ENCODE measurements around the gene TMEM151B.
"Not testable (repeated sequence)": the region's sequence is repeated elsewhere in the genome, so short reads cannot be mapped to it uniquely, and the experiment has no call there.

Gene TMEM151B

DNA sequence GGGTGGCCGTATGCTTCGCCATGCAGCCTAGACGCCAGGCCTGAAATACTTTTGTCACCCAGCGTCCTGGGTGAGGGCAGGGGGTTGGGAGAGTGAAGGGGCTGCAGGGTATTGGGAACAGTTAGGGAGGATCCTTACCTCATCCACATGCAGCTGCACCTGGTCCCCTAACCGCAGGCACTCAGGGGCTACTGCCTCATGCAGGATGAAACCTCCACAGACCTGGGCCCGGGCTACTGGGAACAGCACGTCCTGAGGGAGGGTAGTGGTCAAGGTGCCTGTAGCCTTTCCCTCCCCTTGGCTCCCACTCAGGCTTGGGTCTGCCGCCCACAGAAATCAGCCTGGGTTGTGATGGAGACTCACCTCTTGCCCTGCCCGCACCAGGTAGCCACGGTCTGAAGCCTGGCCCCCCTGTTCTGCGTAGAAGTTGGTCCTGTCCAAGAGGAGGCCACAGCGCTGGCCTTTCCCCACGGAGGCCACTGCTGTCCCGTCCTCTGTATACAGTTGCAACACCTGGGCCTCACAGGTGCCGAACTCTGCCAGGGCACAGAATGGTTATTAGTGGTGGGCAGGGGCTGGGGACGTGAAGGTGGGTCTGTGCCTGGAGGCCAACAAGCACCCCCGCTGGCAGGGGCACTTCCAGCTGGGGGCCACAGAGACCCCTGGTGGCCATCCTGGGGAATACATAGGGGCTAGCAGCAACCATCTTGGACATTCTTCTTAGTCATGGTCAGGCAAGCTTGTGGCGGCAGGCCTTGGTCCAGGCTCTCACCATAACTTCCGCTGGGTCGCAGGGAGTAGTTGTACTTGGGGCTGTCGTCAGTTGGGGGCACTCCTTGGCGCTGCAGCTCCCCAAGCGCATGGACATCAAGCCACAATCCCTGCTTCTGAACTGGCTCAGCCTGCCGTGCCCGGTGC is 34.3 kb downstream of the TMEM151B start:
- peak; percentile 23 for DNase-seq (ENCODE audit: low read depth)

DNA sequence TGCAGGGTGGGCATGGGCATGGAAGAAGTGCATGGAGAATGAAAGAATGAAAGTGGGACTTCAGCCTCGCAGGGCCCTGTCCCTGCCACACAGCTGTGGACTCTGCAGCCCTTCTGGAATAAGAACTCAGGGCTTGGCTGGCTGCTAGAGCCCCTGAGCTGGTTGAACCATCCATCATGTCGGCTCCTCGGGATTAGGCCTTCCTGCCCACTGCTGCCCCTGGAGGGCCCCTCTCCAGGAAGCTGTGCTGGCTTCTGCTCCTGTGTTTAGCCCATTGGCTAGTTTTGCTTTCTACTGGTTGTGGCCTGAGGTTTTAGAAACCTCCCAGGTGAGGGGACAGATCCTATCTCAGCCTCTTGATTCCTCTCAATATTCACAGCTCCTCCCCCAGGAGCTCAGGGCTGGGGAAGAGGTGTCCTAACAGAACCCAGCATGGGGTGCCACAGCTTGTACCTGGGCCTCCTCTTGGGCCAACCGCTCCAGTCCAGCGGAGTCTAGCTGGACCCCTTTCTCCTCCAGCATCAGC is 35.0 kb downstream of the TMEM151B start:
- no peak for DNase-seq (ENCODE audit: low read depth)

DNA sequence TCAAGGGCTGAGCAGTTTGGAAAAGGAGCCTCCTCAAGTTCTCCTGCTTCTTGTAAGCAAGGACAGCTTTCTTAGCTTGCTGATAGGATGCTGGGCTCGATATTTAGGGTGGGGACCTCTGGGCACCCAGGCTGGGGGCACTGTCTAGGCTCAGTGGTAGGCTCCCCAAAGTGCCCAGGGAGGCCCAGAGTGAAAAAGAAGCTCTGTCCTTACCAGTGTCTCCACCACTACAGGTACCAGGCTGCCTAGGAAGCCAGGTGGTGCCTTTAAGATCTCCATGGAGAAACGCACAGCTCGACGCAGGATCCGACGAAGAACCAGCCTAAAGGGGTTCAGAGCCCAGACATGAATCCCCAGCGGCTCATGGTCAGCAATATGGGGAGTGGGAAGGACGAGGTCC is 36.5 kb downstream of the TMEM151B start:
- DNase-seq (ENCODE audit: low read depth): no peak

DNA sequence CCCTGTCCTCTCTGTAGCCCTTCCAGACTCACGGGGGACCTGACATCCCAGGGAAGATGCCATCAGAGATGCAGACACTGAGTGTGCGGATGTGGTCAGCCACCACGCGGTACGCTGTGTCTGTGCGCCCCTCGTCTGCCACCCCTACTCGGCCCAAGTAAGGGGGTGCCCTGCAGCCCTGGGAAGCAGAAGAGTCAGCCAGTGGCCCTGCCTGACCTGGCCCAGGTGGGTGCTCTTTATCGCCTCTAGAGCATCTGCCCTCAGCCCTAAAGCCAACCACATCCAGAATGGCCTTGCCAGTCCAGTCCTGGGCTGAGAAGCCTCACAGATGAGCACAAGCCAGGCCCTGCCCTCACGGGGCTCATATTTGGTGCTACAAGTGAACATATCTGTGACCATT is 37.0 kb downstream of the TMEM151B start:
- DNase-seq (ENCODE audit: low read depth): no peak

DNA sequence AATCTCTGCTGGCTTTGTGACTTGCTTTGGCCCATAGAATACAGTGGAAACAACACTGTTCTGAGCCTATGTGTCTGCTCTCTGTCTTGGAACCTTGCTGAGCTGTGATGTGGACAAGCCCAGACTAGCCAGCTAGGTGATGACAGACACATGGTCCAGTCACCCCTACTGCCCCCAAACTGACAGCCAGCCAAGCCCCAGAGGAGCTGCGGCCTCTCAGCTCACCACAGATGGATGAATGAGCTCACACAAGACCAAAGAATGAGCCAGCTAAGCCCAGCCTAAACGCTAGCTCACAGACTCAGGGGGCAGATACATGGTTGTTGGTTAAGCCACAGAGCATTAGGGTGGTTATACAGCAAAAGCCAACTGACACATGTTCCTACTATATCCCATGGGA is 38.8 kb downstream of the TMEM151B start:
- DNase-seq (ENCODE audit: low read depth): no peak

DNA sequence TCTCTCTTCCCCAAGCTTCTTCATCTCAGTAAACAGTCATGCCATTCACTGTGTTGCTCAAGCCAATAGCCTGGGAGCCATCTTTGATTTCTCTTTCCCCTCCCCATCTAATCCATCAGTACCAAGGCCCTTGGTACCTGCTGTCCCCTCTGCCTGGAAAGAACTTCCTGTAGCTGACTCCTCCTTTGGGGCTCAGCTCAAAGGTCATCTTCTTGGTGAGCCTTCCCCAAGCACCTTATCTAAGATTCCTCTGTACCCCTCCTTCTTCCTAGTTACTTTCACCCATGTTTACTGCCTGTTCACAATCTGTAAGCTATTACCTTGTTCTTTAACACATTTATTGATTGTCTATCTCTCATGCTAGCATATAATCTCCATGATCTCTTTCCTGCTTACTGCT is 39.4 kb downstream of the TMEM151B start:
- no peak for DNase-seq (ENCODE audit: low read depth)

DNA sequence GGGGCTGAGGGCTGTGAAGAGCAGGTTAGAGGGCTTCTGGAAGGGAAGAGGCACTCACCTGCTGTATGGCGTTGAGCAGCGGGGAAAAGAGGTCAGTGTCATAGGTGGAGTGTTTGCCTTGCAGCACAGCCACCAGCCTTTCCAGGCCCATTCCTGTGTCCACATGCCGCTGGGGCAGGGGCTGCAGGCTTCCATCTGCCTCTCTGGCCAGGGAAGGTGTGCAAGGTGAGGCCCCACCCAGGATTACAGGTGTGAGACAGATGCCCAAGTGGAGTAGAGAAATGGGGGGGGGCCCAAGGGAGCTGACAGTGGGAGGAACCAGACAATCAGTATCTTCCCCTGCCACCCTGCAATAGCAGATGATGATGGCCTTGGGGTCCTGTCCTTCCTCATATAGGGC is 40.0 kb downstream of the TMEM151B start:
- DNase-seq (ENCODE audit: low read depth): no peak

DNA sequence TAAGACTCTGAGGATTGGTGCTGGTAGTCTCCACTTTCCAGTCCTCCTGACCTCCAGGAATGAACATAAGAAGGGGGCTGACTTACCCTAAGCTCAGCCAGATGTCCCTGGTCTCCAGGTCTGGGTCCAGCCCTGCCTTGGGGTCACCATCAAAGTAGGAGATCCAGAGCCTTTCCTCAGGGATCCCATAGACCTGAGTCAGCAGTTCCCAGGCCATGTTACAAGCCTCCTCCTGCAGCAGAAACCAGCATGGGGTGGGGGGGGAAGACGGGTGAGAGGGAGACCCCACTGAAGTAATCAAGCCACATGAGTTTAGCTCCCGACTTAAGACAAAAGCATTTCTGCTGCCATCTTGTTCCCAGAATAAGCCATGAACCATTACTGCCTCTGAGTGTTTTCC is 41.1 kb downstream of the TMEM151B start:
- DNase-seq (ENCODE audit: low read depth): no peak

DNA sequence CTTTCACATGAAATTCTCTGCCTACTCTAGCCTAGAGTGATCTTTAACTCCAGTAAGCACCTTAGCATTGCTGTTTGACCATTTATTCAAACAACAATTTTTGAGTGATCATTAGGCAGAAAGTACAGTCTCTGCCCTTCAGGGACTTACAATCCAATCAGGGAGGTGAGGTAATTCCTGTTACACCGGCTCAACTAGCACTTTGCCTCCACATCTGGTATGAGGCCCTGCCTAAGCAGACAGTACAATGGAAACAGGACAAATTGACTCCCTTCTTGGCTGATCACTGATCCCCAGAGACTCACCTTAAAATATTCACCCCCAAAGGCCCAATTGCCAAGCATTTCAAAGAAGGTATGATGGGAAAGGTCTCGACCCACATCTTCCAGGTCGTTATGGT is 41.5 kb downstream of the TMEM151B start:
- DNase-seq (ENCODE audit: low read depth): no peak

DNA sequence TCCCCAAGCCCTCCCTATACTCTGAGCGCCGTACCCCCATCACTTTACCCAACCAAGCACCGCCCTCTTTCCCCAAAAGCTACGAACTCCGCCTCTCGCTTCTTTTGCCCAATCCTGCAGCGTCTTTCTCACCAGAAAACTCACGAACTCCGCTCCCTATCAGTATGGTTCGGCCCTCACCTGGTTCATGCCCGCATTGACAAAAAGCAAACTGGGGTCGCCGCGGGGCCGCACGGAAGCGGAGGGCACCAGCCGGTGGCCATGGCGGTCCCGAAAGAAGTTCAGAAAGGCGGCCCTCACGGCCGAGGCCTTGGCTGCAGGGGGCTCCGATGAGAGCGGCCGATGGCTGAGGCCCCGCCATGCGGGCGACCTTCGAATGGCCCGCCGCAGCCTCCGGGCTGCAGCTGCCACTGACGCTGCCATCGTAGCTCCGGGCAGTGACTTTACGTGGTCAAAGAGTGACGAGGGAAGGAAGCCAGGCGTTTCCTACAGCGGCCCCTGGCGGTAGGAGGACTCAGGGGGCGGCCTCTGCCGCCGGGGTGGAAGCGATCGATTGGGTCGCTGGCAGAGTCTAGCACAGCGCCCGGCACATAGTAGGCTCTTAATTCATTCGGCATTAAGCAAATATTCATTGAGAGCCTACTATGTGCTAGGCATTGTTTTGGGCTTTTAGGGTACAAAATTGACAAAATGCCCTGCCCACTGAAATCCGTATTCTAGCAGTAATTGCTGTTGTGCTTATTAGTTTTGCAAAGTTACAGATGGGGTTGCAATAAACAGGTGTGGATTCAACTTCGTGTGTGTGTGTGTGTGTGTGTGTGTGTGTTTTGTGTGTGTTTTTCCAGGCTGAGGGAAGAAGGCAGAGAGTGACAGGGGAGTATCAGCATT is 42.9 kb downstream of the TMEM151B start, which contains the start of gene AARS2:
TSS of gene AARS2 (minus strand) at position 447 of the 888 bp plus-strand sequence. CDS start at position 423, 24 bp downstream.
- DNase-seq (ENCODE audit: low read depth): peak; percentile 88

DNA sequence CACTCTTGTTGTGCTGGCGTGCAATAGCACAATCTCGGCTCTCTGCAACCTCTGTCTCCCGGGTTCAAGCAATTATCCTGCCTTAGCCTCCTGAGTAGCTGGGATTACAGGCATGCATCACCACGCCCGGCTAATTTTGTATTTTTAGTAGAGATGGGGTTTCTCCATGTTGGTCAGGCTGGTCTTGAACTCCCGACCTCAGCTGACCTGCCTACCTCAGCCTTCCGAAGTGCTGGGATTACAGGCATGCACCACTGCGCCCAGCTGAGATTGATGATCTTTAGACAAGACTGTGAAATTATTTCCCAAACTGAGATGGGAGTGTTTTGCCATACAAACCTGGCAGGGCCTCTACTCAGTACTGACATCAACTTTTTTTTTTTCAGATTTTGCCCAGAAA is 44.4 kb downstream of the TMEM151B start:
- DNase-seq (ENCODE audit: low read depth): not testable (repeated sequence)

DNA sequence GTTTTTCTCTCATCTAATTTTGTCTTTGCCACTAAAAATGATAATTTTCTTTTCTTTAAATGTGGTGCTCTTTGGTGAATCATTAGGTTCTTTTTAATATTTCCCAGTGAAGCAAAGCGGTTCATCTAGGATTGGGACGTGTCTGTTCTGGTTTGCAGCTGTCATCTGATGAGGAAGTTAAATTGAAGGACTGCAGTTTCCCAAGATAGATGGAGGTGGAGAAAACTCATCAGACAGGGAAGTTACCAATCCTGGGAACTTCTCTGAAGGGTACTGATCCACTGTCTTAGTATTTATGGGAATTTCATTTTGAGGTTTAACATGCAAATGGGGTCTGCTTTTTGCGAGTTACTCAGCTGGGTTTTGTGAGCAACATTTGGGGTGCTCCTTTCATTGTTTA is 45.3 kb downstream of the TMEM151B start:
- DNase-seq (ENCODE audit: low read depth): no peak

DNA sequence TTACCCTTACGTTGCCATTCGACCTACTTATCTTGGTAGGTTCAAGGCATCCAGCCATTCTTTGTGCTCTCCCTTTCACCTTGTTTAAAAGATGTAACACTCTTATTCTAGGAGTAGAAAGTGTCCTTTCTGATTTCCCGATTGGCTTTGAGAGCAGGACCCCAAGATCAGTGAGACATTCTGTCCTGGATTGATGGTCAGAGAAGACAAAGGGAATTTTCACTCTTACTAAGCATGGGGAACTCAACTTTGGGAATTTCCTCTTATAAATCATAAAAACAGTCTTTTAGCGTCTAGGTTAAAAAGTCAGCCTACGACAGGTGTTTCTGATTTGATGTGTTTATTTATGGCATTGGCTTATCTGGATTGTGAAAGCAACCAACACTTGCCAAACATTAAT is 45.7 kb downstream of the TMEM151B start:
- no peak for DNase-seq (ENCODE audit: low read depth)

DNA sequence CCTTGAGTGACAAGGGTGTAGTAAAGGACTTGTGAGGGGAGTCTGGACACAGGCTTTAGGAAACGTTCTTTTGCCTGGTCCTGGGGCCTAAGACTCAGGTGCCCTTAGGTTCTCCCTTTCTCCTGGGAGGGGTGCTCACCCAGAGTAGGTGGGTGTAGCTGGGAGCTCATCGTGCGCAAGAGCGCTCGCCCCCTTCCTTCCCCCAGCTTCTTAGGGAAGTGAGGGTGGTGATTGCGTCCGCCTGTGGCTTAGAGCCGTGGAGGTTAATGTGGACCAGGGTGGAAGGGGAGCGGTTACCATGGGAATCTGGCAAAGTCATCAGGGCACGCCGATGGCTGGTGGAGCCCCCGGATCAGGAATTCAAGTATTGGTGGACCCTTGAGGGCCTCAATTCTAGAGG is 46.2 kb downstream of the TMEM151B start:
- DNase-seq (ENCODE audit: low read depth): no peak

DNA sequence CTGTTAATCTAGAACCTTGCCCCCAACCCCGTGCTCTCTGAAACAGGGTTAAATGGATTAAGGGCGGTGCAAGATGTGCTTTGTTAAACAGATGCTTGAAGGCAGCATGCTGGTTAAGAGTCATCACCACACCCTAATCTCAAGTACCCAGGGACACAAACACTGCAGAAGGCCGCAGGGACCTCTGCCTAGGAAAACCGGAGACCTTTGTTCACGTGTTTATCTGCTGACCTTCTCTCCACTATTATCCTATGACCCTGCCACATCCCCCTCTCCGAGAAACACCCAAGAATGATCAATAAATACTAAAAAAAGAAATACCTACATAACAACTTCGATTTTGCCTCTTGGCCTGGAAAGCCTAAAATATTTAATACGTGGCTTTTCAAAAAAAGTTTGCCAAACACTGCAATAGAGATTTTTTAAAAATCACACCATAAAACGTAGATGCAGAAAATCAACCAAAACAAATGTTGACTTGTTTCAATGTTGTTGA is 46.9 kb downstream of the TMEM151B start:
- DNase-seq (ENCODE audit: low read depth): not testable (repeated sequence)

DNA sequence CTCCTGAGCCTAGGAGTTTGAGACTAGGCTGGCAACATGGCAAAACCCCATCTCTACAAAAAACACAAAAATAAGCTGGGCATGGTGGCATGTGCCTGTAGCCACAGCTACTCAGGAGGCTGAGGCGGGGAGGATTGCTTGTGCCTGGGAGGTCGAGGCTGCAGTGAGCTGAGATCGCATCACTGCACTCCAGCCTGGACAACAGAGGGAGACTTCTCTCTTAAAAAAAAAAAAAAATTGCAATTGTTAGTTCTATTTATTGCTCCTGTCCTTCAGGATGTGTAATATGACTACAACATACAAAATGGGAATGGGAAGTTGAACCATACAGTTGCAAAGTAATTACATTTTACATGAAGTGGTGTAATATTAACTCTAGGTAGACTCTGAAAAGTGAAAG is 51.0 kb downstream of the TMEM151B start:
- DNase-seq (ENCODE audit: low read depth): no peak

DNA sequence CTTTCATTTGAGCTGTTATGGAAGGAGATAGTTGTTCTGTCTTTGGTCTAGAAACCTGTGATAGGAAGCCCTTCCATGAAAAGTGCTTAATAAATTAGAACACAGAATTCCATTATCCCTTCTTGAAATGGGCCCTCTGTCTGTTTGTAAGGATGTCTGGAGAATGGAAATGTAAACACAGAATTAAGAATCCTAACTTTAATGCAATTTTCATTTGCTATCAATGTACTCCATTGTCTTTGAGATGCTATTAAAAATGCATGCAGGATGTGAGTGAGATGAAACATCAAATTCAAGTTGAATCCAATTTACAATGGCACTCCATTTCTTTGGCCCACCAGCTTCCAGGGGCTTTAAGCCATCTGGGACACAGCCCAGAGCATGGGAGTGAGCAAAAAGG is 56.8 kb downstream of the TMEM151B start:
- DNase-seq (ENCODE audit: low read depth): no peak

DNA sequence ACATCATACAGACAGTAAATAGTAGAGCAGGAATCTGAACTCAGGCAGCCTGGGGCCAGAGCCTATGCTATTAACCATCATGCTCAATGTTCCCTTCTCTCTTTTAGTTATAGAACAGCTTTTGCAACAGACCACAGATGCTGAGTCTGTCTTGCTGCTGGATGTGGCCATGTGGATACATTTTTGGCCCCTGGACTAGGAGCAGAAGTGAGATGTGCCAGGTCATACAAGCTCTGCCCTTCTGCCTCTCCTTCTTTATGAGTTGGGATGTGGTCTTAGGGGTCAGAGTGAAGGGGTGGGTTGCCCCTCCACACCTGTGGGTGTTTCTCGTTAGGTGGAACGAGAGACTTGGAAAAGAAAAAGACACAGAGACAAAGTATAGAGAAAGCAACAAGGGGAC is 57.5 kb downstream of the TMEM151B start:
- DNase-seq (ENCODE audit: low read depth): no peak

DNA sequence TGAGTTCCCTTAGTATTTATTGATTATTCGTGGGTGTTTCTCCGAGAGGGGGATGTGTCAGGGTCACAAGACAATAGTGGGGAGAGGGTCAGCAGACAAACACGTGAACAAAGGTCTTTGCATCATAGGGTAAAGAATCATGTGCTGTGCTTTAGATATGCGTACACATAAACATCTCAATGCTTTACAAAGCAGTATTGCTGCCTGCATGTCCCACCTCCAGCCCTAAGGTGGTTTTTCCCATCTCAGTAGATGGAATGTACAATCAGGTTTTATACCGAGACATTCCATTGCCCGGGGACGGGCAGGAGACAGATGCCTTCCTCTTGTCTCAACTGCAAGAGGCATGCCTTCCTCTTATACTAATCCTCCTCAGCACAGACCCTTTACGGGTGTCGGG is 58.0 kb downstream of the TMEM151B start:
- not testable (repeated sequence) for DNase-seq (ENCODE audit: low read depth)

DNA sequence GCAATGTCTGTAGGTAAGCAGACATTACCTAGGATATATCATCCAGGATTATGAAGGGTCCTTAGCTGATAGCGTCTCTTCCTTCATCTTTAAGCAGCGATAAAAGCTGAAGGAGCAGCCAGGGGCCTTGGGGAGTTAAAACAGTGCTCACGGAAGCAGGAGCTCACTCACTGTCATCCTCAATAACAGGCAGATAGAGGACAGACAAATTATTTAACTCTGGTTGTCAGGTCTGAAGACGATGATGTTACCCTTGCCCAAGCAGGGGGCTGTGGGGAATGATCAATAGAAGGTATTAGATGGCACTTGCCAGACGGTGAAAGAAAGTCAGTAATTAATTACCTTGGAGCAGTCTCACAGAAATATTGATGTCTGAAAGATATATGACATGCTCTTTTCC is 59.6 kb downstream of the TMEM151B start:
- no peak for DNase-seq (ENCODE audit: low read depth)

DNA sequence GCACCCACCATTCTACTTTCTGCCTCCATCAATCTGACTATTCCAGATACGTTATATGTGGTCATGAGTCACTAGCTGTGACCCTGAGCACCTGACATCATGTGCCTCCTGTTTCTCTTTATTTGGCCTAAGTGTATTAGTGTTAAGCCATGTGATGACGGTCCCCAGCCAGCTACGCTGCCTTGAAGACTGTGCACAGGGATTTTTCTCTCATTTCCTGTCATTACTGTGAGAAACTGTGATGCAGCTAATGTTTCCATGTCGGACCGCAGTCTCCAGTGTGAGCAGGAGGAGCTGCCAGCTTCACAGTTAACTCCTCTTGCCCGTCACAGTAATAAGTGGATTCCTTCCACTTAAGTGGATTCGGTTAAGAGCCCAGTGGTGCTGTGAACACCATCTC is 62.3 kb downstream of the TMEM151B start:
- no peak for DNase-seq (ENCODE audit: low read depth)

DNA sequence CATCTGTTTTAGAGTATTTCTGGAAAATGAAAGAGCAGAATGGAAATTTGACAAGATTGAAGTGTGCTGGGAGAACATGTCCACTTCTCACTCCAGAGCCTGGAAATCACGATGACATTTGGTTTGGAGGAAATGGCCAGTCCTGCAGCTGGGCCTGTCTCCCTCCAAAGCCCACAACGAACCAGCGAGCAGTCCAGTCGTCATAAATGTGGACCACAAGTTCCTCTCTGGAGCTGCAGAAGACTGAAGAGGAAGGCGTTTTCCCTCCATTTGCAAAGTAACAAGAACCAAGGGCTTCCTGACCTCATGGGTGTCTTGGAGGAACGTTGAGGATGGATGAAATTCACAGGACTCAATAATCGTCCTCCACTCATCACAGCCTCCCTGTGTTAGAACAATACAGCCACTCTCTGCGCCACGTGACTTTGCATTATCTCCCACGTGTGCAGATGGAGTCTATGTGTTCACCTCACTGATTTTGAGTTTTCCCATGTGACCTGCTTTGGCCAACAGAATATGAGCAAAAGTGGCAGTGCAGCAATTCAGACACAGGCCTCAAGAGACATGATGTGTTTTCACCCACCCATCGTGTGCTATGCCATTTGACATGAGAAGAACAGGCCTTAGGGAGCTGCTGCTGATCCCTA is 63.1 kb downstream of the TMEM151B start:
- DNase-seq (ENCODE audit: low read depth): no peak
